Measurements from ENCODE around the gene MGAT1. TPM values are rescaled to one million over a fixed set of nuclear protein-coding genes. Genes with fewer than 3 reads are reported as not detected.

Gene MGAT1
- total RNA-seq, 1 donor from 2014 or later: 123 TPM

- Mint-ChIP-seq H3K27ac (ENCODE audit: unreplicated experiment) (peak overlapping the region; percentile 84), H3K27me3 (ENCODE audit: low read depth) (no peaks in the 10 kb centered on the region), H3K9me3 (ENCODE audit: low read depth) (peaks cover 8% of the 10 kb centered on the region), H3K4me3 (ENCODE audit: unreplicated experiment) (no peak overlapping the region), H3K4me1 (ENCODE audit: low read depth) (peaks cover 29% of the 10 kb centered on the region), H3K36me3 (ENCODE audit: low read depth) (peaks cover 10% of the 10 kb centered on the region)
- TF ChIP-seq, protein P1, sequence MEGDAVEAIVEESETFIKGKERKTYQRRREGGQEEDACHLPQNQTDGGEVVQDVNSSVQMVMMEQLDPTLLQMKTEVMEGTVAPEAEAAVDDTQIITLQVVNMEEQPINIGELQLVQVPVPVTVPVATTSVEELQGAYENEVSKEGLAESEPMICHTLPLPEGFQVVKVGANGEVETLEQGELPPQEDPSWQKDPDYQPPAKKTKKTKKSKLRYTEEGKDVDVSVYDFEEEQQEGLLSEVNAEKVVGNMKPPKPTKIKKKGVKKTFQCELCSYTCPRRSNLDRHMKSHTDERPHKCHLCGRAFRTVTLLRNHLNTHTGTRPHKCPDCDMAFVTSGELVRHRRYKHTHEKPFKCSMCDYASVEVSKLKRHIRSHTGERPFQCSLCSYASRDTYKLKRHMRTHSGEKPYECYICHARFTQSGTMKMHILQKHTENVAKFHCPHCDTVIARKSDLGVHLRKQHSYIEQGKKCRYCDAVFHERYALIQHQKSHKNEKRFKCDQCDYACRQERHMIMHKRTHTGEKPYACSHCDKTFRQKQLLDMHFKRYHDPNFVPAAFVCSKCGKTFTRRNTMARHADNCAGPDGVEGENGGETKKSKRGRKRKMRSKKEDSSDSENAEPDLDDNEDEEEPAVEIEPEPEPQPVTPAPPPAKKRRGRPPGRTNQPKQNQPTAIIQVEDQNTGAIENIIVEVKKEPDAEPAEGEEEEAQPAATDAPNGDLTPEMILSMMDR (IDR thresholded peaks at IDR 0.05): no peak
- DNase-seq (ENCODE audit: low spot score): no peak
Measured at GRCh38 chr5:180825768-180826525, 23.3 kb upstream of the MGAT1 start.

DNA sequence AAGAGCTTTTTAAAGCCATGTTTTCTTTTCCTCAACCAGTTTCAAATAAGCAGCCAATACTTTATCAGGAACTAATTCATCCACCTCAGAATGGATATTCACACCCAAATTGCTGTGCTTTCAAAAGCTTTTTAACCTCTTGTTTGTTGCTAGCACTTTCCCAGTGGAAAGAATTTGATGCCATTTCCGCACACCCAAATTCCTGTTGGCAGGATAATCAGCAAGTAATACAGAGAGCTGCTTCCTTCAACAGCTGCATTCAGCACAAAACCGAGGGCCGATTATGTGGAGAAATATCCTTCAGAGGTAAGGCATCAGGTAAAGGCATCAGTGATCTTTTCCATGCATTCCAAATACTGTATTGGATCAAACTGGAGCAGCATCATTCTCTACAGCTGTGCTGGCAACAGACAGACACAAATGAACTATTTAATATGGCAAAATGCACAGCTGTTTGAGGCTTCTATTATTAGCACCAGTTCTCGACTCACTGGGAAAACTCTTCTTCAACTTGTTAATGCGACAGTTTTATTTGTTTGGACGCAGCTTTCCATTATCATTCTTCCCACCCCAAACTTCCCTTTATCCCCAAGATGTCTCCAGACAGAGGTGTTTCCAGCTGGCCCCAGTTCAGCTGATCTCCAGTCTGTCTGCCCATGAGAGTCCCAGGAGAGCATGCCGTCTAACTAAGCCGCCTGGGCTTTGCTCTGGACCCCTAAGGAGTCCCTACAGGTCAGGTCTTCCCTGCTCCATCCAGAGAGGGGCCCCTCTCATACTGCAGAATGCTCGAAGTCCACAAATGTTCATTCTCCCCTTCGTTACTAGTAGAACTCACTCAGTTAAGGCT, 22.2 kb upstream of the MGAT1 start:
- Mint-ChIP-seq H3K27ac (ENCODE audit: unreplicated experiment) (peak overlapping the region; percentile 50), H3K4me1 (ENCODE audit: low read depth) (peaks cover 20% of the 10 kb centered on the region), H3K4me3 (ENCODE audit: unreplicated experiment) (no peak overlapping the region), H3K36me3 (ENCODE audit: low read depth) (peaks cover 4% of the 10 kb centered on the region), H3K27me3 (ENCODE audit: low read depth) (no peaks in the 10 kb centered on the region), H3K9me3 (ENCODE audit: low read depth) (peaks cover 4% of the 10 kb centered on the region)
- DNase-seq (ENCODE audit: low spot score): no peak
- TF ChIP-seq, protein P1 (IDR thresholded peaks at IDR 0.05): no peak

DNA sequence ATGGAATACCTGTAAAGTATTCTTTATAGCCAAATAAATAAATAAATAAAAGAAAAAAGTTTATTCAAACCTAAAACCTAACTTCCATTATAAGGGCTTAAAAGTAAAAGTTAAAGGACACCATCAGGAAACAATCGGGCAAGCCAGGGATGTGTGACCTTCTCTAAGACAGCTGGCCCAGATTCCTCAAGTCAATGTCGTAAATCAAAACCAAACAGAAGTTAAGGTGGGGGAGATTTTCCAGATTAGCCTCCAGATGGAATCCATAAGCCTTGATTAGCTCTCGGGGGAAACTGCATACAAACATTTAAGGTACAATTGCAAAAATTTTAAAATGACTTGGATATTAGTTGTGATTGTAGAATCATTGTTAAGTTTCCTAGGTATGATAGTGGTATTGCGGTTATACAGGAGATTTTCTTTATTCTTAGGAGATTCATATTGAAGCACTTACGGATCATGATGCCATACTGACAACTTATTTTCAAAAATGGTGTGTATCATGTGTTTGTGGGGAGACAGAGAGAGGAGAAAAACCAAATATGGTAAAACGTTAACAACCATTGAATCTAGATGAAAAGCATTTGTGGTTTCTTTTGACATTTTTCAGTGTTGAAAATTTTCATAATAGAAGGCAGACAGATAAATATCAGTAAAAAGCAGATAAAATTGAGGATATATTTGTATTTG, 21.5 kb upstream of the MGAT1 start:
- TF ChIP-seq, protein P1 (IDR thresholded peaks at IDR 0.05): no peak
- H3K9me3 Mint-ChIP-seq (ENCODE audit: low read depth): peaks cover under 1% of the 10 kb centered on the region
- H3K4me3 Mint-ChIP-seq (ENCODE audit: unreplicated experiment): no peak overlapping the region
- no peaks in the 10 kb centered on the region for H3K27me3 Mint-ChIP-seq (ENCODE audit: low read depth)
- DNase-seq (ENCODE audit: low spot score): no peak
- H3K4me1 Mint-ChIP-seq (ENCODE audit: low read depth): peaks cover 20% of the 10 kb centered on the region
- no peaks in the 10 kb centered on the region for H3K36me3 Mint-ChIP-seq (ENCODE audit: low read depth)
- no peak overlapping the region for H3K27ac Mint-ChIP-seq (ENCODE audit: unreplicated experiment)

GRCh38 chr5:180823346-180823745, 20.7 kb upstream of the MGAT1 start:
- Mint-ChIP-seq H3K9me3 (ENCODE audit: low read depth) (no peaks in the 10 kb centered on the region), H3K27me3 (ENCODE audit: low read depth) (no peaks in the 10 kb centered on the region), H3K36me3 (ENCODE audit: low read depth) (no peaks in the 10 kb centered on the region)

More at GRCh38 chr5:180823346-180823745, 20.7 kb upstream of the MGAT1 start:
- peaks cover 20% of the 10 kb centered on the region for H3K4me1 Mint-ChIP-seq (ENCODE audit: low read depth)
- DNase-seq (ENCODE audit: low spot score): no peak
- H3K27ac Mint-ChIP-seq (ENCODE audit: unreplicated experiment): no peak overlapping the region
- H3K4me3 Mint-ChIP-seq (ENCODE audit: unreplicated experiment): no peak overlapping the region
- TF ChIP-seq, protein P1 (IDR thresholded peaks at IDR 0.05): no peak
